ENCODE data around the gene ITGB2. TPM values are rescaled to one million over a fixed set of nuclear protein-coding genes. Genes with fewer than 3 reads are reported as not detected.

Gene ITGB2
- total RNA-seq, 1 experiment from 2014 or later = 1.5 TPM

DNA sequence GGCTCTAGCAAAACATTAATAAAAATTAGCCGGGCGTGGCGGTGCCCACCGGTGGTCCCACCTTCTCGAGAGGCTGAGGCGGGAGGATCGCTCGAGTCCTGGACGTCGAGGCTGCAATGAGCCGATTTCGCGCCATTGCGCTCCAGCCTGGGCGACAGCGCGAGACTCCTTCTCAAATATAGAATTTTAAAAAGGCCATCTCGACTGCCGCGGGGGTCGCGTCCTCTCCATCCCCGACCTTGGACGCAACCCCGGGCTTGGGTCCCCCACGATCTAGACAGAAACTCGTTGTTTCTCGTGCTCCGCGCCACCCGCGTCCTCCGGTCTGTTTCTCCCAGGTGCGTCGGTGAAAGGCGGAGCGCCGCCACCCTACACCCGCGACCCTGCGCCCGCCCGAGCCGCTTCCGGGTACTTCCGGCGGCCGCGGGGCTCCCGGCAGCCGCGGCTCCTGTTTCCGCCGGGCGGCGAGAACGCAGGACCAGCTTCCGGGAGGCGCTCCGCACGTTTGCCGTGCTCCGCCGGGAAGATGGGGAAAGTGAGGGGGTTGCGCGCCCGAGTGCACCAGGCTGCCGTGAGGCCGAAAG lies 18.9 kb upstream of the ITGB2 start, which contains the start of gene SLX9 (continued):
- TF ChIP-seq SP1 (IDR thresholded peaks at IDR 0.05; ENCODE audit: low read depth) = peak; percentile 62
- peak; percentile 86 for TF ChIP-seq YY1 (IDR thresholded peaks at IDR 0.05; ENCODE audit: extremely low read depth, insufficient replicate concordance, low read depth, low read length)
- no peak for TF ChIP-seq ZNF274 (IDR thresholded peaks at IDR 0.05; ENCODE audit: low read depth, low read length)
- peak; percentile 80 for TF ChIP-seq POLR2A (IDR thresholded peaks at IDR 0.05; ENCODE audit: borderline replicate concordance, extremely low read depth, insufficient read depth, insufficient read length)
- TF ChIP-seq SIN3A (IDR thresholded peaks at IDR 0.05; ENCODE audit: low read depth) = peak; percentile 79
- TF ChIP-seq, protein P1, sequence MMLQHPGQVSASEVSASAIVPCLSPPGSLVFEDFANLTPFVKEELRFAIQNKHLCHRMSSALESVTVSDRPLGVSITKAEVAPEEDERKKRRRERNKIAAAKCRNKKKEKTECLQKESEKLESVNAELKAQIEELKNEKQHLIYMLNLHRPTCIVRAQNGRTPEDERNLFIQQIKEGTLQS (IDR thresholded peaks at IDR 0.05) = no peak
- TF ChIP-seq EZH2 (IDR thresholded peaks at IDR 0.05) = no peak
- TF ChIP-seq, protein P2, sequence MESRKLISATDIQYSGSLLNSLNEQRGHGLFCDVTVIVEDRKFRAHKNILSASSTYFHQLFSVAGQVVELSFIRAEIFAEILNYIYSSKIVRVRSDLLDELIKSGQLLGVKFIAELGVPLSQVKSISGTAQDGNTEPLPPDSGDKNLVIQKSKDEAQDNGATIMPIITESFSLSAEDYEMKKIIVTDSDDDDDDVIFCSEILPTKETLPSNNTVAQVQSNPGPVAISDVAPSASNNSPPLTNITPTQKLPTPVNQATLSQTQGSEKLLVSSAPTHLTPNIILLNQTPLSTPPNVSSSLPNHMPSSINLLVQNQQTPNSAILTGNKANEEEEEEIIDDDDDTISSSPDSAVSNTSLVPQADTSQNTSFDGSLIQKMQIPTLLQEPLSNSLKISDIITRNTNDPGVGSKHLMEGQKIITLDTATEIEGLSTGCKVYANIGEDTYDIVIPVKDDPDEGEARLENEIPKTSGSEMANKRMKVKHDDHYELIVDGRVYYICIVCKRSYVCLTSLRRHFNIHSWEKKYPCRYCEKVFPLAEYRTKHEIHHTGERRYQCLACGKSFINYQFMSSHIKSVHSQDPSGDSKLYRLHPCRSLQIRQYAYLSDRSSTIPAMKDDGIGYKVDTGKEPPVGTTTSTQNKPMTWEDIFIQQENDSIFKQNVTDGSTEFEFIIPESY (IDR thresholded peaks at IDR 0.05; ENCODE audit: extremely low read depth, insufficient replicate concordance, low read length) = peak; percentile 53
- TF ChIP-seq CEBPB (IDR thresholded peaks at IDR 0.05; ENCODE audit: low read depth) = 0 out of 2 replicates have a peak, but pooled peaks have one; percentile 34

DNA sequence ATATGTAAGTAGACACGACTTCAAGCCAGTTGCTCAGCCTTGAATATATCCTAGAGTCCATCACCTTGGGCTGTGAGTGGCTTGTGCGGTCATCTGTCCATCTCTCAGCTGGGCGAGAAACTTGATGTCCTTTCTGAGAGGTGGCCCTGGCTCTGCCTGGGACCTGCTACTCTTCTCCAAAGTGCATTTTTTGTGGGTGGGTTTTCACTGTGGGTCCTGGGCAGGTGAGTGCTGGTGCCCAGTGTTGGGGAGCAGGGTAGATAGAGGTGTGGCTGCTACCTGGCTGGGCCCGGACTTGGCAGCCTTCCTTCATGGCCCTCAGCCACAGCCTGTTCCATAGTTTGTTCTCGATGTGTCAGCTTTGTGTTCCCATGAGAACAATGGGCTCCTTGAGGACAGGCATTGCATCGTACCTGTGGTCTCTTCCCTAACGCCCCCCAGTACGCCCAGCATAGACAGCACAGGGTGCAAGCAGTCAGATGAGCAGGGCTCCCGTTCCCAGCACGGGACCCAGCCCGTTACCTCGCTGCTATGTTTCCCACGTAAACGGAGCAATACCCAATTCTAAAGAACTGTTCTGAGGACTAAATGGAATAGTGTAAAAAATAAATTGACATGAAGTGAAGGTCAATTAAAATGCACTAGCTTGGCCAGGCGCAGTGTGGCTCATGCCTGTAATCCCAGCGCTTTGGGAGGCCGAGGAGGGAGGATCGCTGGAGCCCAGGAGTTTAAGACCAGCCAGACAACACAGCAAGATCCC lies 18.3 kb upstream of the ITGB2 start:
- H3K79me2 ChIP-seq (ENCODE audit: insufficient read depth, low read length) = peaks cover 40% of the 10 kb centered on the region
- H4K20me1 ChIP-seq (ENCODE audit: insufficient read depth) = 0 out of 2 replicates have a peak, but pooled peaks cover 5% of the 10 kb centered on the region
- H3K4me1 ChIP-seq (ENCODE audit: control insufficient read depth in 1 of 2, insufficient read depth in 2 of 2, low read length in 2 of 2) = peaks cover 11 to 23% of the 10 kb centered on the region in 2 experiments
- TF ChIP-seq SIN3A (IDR thresholded peaks at IDR 0.05; ENCODE audit: low read depth) (no peak), SP1 (IDR thresholded peaks at IDR 0.05; ENCODE audit: low read depth) (no peak), JUND (IDR thresholded peaks at IDR 0.05) (no peak), RAD21 (IDR thresholded peaks at IDR 0.05; ENCODE audit: low read depth) (no peak), TCF7L2 (IDR thresholded peaks at IDR 0.05; ENCODE audit: borderline replicate concordance, extremely low read depth, insufficient read depth, insufficient read length) (no peak)
- TF ChIP-seq, protein P1 (IDR thresholded peaks at IDR 0.05) = no peak
- H3K9ac ChIP-seq (ENCODE audit: low read length) = peak overlapping the region; percentile 94
- H2AFZ ChIP-seq (ENCODE audit: low read depth, low read length, poor library complexity, severe bottlenecking) = no peak overlapping the region
- intact Hi-C loops (cut with micrococcal nuclease) = no loop called here
- H3K9me3 ChIP-seq (ENCODE audit: control insufficient read depth in 1 of 2, insufficient read depth in 1 of 2, low read depth in 1 of 2, low read length in 2 of 2) = no peaks in the 10 kb centered on the region
- ChIA-PET CTCF (interaction anchor here (1.2 kb wide), 1 partner anchor 199 kb away, joined by 3 read pairs; no protein-coding TSS in a partner anchor), RAD21 (ENCODE audit: low non-redundant PET in 1 of 2, low total read pairs in 2 of 2, uncharacterized antibody in 2 of 2, unreplicated experiment in 2 of 2) (no interaction called here), POLR2A (interaction anchor here (1.2 kb wide), 1 partner anchor 11 kb away, joined by 3 read pairs; no protein-coding TSS in a partner anchor)
- peak overlapping the region; percentile 62 to 93 for H3K4me3 ChIP-seq (replicated peaks in 1 of 2; ENCODE audit: low read depth in 1 of 2, low read length in 2 of 2)
- H3K27ac ChIP-seq (ENCODE audit: low read depth, low read length) = peak overlapping the region; percentile 61
- peak overlapping the region; percentile 82 for H3K4me2 ChIP-seq (ENCODE audit: low read length)
- peaks cover 5 to 9% of the 10 kb centered on the region in 2 experiments for H3K36me3 ChIP-seq (ENCODE audit: control insufficient read depth in 1 of 2, insufficient read depth in 2 of 2, low read length in 2 of 2)
- H3K9me2 ChIP-seq (ENCODE audit: insufficient read depth) = no peaks in the 10 kb centered on the region
- no peak for DNase-seq (ENCODE audit: low read depth, low spot score)
- ATAC-seq = no peak; the same call in 1 of the 2 replicates
- H3K27me3 ChIP-seq (ENCODE audit: insufficient read depth, low read length) = 0 out of 2 replicates have a peak, but pooled peaks cover 11% of the 10 kb centered on the region
- TSS peak; percentile 80 for BruUV-seq (replicated peaks)
